Activated CD8-positive, alpha-beta memory T cell treated with anti-CD3 and anti-CD28 coated beads, Interleukin-2, amount 50 U/mL, for 24 hours (primary cell): ENCODE results near the gene SF3B2.

Source experiments
- DNase-seq: peaks from one replicate; pipeline ENCODE4 v3.0.0-alpha.2; 2020; ENCODE audit errors: extremely low read depth

SF3B2 gene

DNA sequence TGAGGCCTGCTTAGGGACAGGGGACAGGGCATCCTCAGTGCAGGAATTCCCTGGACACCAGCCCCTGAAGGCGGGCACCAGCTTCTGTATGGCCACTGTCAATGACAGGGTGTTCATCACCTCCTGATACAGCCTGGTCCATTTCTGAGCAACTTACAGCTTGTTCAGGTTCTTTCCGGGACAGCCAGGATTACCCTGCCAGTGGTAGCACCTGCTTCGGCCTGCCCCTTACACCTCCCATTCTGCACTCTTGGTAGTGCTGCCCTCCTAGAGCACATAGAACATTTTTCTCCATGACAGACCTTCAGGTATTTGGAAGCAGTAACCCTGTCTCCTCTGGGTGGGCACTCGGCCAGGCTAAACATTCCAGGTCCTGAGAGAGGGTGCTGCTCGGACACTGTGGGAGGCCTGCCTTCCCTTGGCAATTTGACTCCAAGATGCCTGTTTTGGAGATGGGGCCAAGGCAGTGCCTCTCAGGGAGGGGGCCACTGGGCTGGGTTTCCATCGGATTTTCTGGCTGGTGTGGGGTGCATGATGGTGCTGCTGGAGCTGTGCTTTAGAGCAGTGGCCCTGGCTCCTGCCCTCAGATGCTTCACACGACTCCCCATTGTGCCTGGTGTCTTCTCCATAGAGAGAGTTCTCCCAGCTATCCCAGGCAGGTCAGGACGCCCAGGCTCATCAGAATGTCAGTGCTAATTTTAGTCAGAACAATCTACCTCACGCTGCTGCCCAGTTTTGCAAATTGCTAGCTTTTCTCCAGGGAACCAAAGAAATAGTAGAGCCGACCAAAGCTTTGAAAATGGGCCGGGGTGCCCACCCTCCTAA lies 4.4 kb upstream of the SF3B2 start:
- no peak for DNase-seq

DNA sequence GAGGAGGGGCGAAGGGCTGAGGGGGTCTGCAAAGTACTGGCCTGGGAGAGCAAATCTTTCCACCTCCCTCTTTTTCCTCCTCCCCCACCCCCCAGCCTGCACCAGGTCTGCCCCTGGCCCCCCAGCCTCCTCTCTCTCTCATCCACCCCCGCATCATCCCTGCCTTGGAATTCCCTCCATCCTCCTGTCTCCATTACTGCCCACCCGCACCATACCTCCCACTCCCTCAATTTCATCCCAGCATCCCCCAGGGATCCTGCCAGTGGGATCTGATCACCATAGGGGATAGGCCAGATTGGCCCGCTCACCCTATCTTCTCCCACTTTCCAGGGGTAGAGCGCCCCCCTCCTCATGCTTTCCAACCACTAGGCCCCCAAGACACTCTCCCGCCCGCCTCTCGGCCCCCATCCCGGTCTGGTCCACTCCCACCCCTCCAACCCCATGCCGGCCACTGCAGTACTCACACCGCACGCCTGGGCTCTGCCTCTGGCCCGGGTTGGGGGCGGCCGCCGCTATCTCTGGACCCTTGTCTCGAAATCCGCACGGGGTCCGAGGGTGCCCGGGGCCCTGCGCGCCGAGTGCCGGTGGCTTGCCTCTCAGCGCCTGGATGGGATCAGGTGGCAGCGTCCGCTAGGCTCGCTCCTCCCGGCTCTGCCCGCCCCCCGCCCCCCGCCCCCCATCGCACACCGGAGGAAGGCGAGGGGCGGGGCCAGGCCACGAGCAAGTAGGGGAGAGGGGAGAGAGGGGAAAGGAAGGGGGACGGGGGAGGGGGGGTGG lies 3.4 kb upstream of the SF3B2 start, which contains the start of gene GAL3ST3:
TSS of gene GAL3ST3 (minus strand) at position 615 of the 777 bp plus-strand sequence. CDS start 3,746 bp downstream, outside the sequence.
- no peak for DNase-seq

GRCh38 chr11:66050581-66051231 lies 1.5 kb upstream of the SF3B2 start:
- no peak for DNase-seq

GRCh38 chr11:66051371-66051765 lies 796 bp upstream of the SF3B2 start:
- no peak for DNase-seq

GRCh38 chr11:66052664-66052982 lies 459 bp downstream of the SF3B2 start:
- no peak for DNase-seq

GRCh38 chr11:66055021-66055420 lies 2.9 kb downstream of the SF3B2 start:
- DNase-seq, result no peak

- DNase-seq, result no peak
Measured at GRCh38 chr11:66056501-66056900, 4.3 kb downstream of the SF3B2 start.

- DNase-seq, result no peak
Measured at GRCh38 chr11:66059966-66060680, 8.0 kb downstream of the SF3B2 start.

GRCh38 chr11:66061268-66061667 lies 9.1 kb downstream of the SF3B2 start:
- DNase-seq, result no peak

DNA sequence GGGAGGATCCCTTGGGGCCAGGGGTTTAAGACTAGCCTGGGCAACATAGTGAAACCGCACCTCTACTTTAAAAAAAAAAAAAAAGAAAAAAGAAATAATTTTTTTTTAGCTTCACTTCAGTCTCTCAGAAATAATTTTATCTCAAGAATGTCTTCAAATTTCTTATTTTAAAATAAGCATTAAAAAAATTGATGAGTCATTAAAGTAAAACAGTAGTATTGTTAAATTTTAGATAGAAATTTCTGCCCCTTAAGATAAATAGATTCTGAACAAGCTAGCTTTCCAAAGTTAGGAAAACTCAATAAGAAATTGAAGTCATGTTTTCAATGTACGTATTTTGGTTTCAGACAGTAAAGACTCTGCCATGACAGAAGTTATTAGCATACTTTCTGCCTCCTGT lies 10.2 kb downstream of the SF3B2 start:
- no peak for DNase-seq

DNA sequence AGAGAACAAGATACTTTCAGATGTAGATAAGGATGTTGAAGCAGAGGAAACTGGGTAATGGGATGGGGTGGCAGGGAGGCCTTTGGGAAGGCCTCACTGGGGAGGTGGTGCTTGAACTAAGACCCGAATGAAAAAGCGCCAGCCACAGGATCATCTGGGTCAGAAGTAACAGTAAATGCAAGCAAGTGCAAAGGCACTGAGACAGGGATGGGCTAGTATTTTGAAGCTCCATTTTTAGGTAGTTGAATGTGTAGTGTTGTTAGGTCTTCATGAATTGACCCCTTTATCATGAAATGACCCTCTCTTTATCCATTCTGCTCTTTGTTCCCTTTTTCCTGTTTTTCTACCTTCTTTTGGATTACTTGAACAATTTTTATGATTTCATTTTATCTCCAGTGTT lies 11.7 kb downstream of the SF3B2 start:
- no peak for DNase-seq

DNA sequence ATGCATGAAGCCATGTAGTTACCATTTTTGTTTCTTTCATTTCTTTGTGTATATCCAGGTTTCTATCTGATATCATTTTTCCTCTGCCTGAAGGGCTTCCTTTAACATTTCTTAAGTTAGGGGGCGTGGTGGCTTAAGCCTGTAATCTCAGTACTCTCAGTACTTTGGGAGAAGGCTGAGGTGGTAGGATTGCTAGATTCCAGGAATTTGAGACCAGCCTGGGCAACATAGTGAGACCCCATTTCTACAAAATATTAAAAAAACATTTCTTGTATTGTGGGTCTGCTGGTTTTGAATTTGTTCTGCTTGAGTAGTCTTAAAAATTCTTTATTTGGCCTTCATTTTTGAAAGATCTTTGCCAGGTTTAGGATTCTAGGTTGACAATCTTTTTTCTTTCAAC lies 12.4 kb downstream of the SF3B2 start:
- no peak for DNase-seq

DNA sequence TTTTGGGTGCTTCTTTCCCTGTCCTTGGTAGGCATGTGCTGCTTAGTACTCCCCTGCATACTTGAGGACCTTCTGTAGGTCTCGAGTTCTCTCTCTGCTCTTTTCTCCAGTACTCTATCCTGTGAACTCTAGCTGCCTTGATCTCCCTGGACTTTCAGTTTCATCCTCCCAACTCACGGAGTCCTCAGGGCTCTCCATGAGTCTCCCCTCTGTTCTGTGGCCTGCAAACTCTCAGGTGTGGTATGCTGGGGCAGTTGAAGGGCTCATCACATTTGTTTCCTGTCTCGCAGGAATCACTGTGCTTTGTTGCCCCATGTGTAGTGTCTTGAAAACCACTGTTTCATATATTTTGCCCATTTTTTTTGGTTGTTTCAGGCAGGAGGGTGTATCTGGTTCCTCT lies 14.6 kb downstream of the SF3B2 start:
- DNase-seq, result no peak

DNA sequence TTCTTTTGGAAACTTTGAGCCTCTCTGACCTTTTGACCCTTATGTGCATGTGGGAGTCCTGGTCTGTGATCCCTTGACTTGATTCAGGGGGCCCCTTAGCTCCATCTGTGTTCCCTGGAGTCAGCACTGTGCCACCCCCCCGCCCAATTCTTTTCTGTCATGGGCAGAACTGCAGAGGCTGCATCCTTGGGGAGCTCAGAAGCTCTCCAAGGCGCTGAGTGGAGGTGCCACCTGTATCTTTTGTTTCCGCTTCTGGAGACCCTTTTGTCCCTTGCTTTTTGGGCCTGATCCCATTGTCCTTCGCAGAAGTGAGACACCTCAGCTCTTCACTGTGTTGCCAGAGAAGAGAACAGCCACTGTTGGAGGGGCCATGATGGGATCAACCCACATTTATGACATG lies 15.5 kb downstream of the SF3B2 start:
- no peak for DNase-seq

- DNase-seq, result no peak
Measured at GRCh38 chr11:66068154-66068821, 16.1 kb downstream of the SF3B2 start.

- DNase-seq, result no peak
Measured at GRCh38 chr11:66068923-66069714, 17.0 kb downstream of the SF3B2 start.

GRCh38 chr11:66069715-66070603 lies 17.8 kb downstream of the SF3B2 start, which contains the start of gene PACS1:
Gene PACS1, plus strand, starts transcription at chr11:66070272. Its CDS starts 215 bp downstream, at chr11:66070487.
- DNase-seq, result no peak

- no peak for DNase-seq
Measured at GRCh38 chr11:66070604-66071380, 18.6 kb downstream of the SF3B2 start.

GRCh38 chr11:66071381-66071801 lies 19.2 kb downstream of the SF3B2 start:
- DNase-seq, result no peak
